ENCODE data around the gene MYOC.
"Not testable (repeated sequence)": the region's sequence is repeated elsewhere in the genome, so short reads cannot be mapped to it uniquely, and the experiment has no call there.

Gene MYOC

DNA sequence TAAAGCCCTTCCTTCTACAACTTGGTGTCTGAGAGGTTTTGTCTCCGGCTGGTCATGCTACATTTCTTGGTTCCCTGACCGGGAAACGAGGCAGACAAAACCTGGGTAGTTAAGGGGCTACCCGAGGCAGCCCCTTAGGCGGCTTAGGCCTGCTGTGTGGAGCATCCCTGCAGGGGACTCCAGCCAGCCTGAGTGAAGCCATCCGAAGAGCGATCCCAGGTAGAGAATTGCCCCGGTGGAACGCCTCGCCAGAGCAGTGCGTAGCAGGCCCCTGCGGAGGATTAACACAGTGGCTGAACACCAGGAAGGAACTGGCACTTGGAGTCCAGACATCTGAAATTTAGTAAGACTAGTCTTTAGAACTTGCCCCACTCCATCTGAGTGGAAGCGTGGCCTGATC lies 51.6 kb downstream of the MYOC start:
- no peak for TF ChIP-seq EZH2 (IDR thresholded peaks at IDR 0.05; ENCODE audit: borderline replicate concordance, low read length)
- TF ChIP-seq, protein P1, sequence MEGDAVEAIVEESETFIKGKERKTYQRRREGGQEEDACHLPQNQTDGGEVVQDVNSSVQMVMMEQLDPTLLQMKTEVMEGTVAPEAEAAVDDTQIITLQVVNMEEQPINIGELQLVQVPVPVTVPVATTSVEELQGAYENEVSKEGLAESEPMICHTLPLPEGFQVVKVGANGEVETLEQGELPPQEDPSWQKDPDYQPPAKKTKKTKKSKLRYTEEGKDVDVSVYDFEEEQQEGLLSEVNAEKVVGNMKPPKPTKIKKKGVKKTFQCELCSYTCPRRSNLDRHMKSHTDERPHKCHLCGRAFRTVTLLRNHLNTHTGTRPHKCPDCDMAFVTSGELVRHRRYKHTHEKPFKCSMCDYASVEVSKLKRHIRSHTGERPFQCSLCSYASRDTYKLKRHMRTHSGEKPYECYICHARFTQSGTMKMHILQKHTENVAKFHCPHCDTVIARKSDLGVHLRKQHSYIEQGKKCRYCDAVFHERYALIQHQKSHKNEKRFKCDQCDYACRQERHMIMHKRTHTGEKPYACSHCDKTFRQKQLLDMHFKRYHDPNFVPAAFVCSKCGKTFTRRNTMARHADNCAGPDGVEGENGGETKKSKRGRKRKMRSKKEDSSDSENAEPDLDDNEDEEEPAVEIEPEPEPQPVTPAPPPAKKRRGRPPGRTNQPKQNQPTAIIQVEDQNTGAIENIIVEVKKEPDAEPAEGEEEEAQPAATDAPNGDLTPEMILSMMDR (IDR thresholded peaks at IDR 0.05; ENCODE audit: low read length), result no peak
- no peak overlapping the region for H3K9ac ChIP-seq (ENCODE audit: low read length)
- H3K9me2 ChIP-seq (ENCODE audit: low read depth, low read length), result no peaks in the 10 kb centered on the region
- no peak overlapping the region for H3K4me2 ChIP-seq (ENCODE audit: low read length)
- H2AFZ ChIP-seq (ENCODE audit: low read length), result no peak overlapping the region
- H3F3A ChIP-seq (ENCODE audit: insufficient read depth, low read length), result no peaks in the 10 kb centered on the region
- H3K4me3 ChIP-seq (ENCODE audit: low read depth, low read length, poor library complexity, severe bottlenecking), result no peak overlapping the region
- peaks cover 11% of the 10 kb centered on the region; the same call in 1 of the 2 replicates for H3K36me3 ChIP-seq (ENCODE audit: insufficient read depth, low read length)
- H3K27ac ChIP-seq (ENCODE audit: low read depth, low read length, poor library complexity, severe bottlenecking), result no peak overlapping the region
- H3K27me3 ChIP-seq (ENCODE audit: insufficient read depth, low read length), result no peaks in the 10 kb centered on the region
- no peaks in the 10 kb centered on the region for H3K9me3 ChIP-seq (ENCODE audit: low read length)
- no peaks in the 10 kb centered on the region for H3K4me1 ChIP-seq (ENCODE audit: insufficient read depth, low read length, severe bottlenecking)
- H4K20me1 ChIP-seq (ENCODE audit: insufficient read depth, low read length), result no peaks in the 10 kb centered on the region
- no peaks in the 10 kb centered on the region for H3K79me2 ChIP-seq (ENCODE audit: insufficient read depth, low read length)

DNA sequence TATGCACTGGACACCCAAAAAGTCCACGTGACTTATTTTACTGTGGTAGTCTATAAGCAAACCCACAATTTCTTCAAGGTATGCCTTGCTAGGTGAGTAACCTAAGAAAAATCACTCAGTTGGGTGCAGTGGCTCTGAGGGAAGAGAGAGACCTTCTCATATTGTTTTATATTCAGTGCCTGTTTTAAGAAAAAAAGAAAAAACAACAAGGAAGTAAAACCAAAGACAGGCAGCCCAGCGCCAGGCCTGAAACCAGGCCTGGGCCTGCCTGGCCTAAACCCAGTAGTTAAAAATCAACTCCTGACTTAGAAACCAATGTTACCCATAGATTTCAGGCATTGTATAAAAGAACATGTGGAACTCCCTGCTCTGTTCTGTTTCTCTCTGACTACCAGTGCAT lies 52.2 kb downstream of the MYOC start:
- H2AFZ ChIP-seq (ENCODE audit: low read length); H3K4me1 ChIP-seq (ENCODE audit: insufficient read depth, low read length, severe bottlenecking); H3K27ac ChIP-seq (ENCODE audit: low read depth, low read length, poor library complexity, severe bottlenecking); H3F3A ChIP-seq (ENCODE audit: insufficient read depth, low read length); H3K4me2 ChIP-seq (ENCODE audit: low read length); H4K20me1 ChIP-seq (ENCODE audit: insufficient read depth, low read length); H3K4me3 ChIP-seq (ENCODE audit: low read depth, low read length, poor library complexity, severe bottlenecking); H3K79me2 ChIP-seq (ENCODE audit: insufficient read depth, low read length); H3K9me3 ChIP-seq (ENCODE audit: low read length); H3K27me3 ChIP-seq (ENCODE audit: insufficient read depth, low read length); H3K9ac ChIP-seq (ENCODE audit: low read length); H3K9me2 ChIP-seq (ENCODE audit: low read depth, low read length): not testable (repeated sequence)
- peaks cover 11% of the 10 kb centered on the region; the same call in 1 of the 2 replicates for H3K36me3 ChIP-seq (ENCODE audit: insufficient read depth, low read length)

DNA sequence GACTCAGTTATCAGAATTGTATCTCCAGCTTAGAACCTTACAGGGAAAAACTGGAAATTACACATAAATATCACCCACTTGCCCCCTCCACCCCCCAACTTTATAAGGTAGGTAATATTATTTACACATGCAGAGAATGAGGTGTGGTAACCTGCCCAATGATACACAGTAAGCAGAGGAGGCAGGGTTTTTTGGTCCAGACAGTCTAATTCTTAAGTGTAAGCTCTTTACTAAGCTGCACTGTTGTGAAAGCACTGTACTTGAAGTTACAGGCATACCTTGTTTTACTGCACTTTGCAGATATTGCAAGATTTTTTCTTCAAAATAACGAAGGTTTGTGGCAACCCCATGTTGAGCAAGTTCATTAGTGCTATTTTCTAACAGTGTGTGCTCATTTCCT lies 55.3 kb downstream of the MYOC start:
- H3K4me2 ChIP-seq (ENCODE audit: low read length), result no peak overlapping the region
- H3K4me3 ChIP-seq (ENCODE audit: low read depth, low read length, poor library complexity, severe bottlenecking), result no peak overlapping the region
- no peaks in the 10 kb centered on the region for H3K9me2 ChIP-seq (ENCODE audit: low read depth, low read length)
- no peaks in the 10 kb centered on the region for H3K4me1 ChIP-seq (ENCODE audit: insufficient read depth, low read length, severe bottlenecking)
- no peak overlapping the region for H2AFZ ChIP-seq (ENCODE audit: low read length)
- no peak overlapping the region for H3K9ac ChIP-seq (ENCODE audit: low read length)
- H3K79me2 ChIP-seq (ENCODE audit: insufficient read depth, low read length), result no peaks in the 10 kb centered on the region
- no peaks in the 10 kb centered on the region for H3F3A ChIP-seq (ENCODE audit: insufficient read depth, low read length)
- TF ChIP-seq, protein P1 (IDR thresholded peaks at IDR 0.05; ENCODE audit: low read length), result no peak
- no peak for TF ChIP-seq EZH2 (IDR thresholded peaks at IDR 0.05; ENCODE audit: borderline replicate concordance, low read length)
- no peaks in the 10 kb centered on the region for H4K20me1 ChIP-seq (ENCODE audit: insufficient read depth, low read length)
- H3K27me3 ChIP-seq (ENCODE audit: insufficient read depth, low read length), result no peaks in the 10 kb centered on the region
- no peaks in the 10 kb centered on the region for H3K9me3 ChIP-seq (ENCODE audit: low read length)
- no peak overlapping the region for H3K27ac ChIP-seq (ENCODE audit: low read depth, low read length, poor library complexity, severe bottlenecking)
- peaks cover 38% of the 10 kb centered on the region for H3K36me3 ChIP-seq (ENCODE audit: insufficient read depth, low read length)

DNA sequence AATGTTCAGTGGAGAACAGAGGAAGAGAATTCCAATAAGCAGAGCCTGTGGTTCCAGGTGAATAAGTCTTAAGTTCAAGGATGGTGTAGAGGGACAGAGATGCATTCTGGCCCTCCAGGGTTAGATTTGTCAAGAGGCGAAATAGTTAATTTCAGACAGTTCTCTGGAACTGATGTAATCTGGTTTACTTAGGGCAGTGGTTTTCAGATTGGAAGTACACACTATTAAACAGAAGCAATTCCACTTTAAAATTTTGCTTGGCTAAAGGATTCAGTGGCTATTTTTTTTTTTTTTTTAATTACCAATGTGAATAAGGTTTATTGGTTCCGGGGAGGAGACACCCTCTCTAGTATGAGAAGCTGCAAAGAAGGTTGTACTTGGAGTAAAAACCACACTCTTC lies 55.8 kb downstream of the MYOC start:
- H3K4me3 ChIP-seq (ENCODE audit: low read depth, low read length, poor library complexity, severe bottlenecking), result no peak overlapping the region
- no peaks in the 10 kb centered on the region for H3K9me2 ChIP-seq (ENCODE audit: low read depth, low read length)
- no peaks in the 10 kb centered on the region for H4K20me1 ChIP-seq (ENCODE audit: insufficient read depth, low read length)
- no peak overlapping the region for H3K9ac ChIP-seq (ENCODE audit: low read length)
- no peaks in the 10 kb centered on the region for H3F3A ChIP-seq (ENCODE audit: insufficient read depth, low read length)
- TF ChIP-seq EZH2 (IDR thresholded peaks at IDR 0.05; ENCODE audit: borderline replicate concordance, low read length), result no peak
- TF ChIP-seq, protein P1 (IDR thresholded peaks at IDR 0.05; ENCODE audit: low read length), result no peak
- H3K4me2 ChIP-seq (ENCODE audit: low read length), result no peak overlapping the region
- no peak overlapping the region for H3K27ac ChIP-seq (ENCODE audit: low read depth, low read length, poor library complexity, severe bottlenecking)
- H3K27me3 ChIP-seq (ENCODE audit: insufficient read depth, low read length), result no peaks in the 10 kb centered on the region
- no peaks in the 10 kb centered on the region for H3K9me3 ChIP-seq (ENCODE audit: low read length)
- H3K36me3 ChIP-seq (ENCODE audit: insufficient read depth, low read length), result peaks cover 43% of the 10 kb centered on the region
- no peaks in the 10 kb centered on the region for H3K4me1 ChIP-seq (ENCODE audit: insufficient read depth, low read length, severe bottlenecking)
- H3K79me2 ChIP-seq (ENCODE audit: insufficient read depth, low read length), result no peaks in the 10 kb centered on the region
- H2AFZ ChIP-seq (ENCODE audit: low read length), result no peak overlapping the region

All from OCI-LY1 (cell line).